Endothelial cell of umbilical vein (primary cell): ENCODE data around the gene MRPL33. TPM values are rescaled to one million over a fixed set of nuclear protein-coding genes. Genes with fewer than 3 reads are reported as not detected.

Experiments
- BruUV-seq: library from RNA; stranded (reverse); fragments of 400-500 nt; replicated peaks from 2 replicates; lab custom pipeline; 2021; lab: Mats Ljungman, UMichigan
- CTCF ChIA-PET: fragments of 300-600, 350-600 bp; sonication (Branson Sonifier 250); formaldehyde crosslinking; loops from one replicate; lab custom pipeline; 2021; ENCODE audit warnings: antibody characterized with exemption, inconsistent platforms; lab: Charles Lee
- POLR2A ChIA-PET: fragments of 300-600, 350-600 bp; sonication (Branson Sonifier 250); formaldehyde crosslinking; loops from one replicate; lab custom pipeline; 2021; ENCODE audit warnings: antibody characterized with exemption, inconsistent platforms; lab: Charles Lee
- DNase-seq: peaks from one replicate; pipeline ENCODE4 v3.0.0-alpha.2; 2011; ENCODE audit warnings: low read depth, low spot score
- FAIRE-seq: peaks from 2 replicates; lab custom pipeline; 2011; peaks lifted over from hg19 to GRCh38; lab: Jason Lieb, UNC
- H2AFZ ChIP-seq: 2 replicates; pipeline ENCODE4 v1.6.0; 2012; ENCODE audit warnings: low read depth, low read length, control low read depth, inconsistent platforms
- H3K27ac ChIP-seq: 2 replicates; pipeline ENCODE4 v1.5.1; 2011; ENCODE audit warnings: low read depth, mild to moderate bottlenecking, control low read depth, low read length, moderate library complexity; ENCODE audit not compliant: insufficient read depth
- H3K27me3 ChIP-seq, 2 experiments: 2 replicates each; pipeline versions ENCODE4 v1.6.0 to v1.6.1; 2011; ENCODE audit warnings: low read length in 2 of 2, mixed read lengths in 1 of 2; ENCODE audit not compliant: control insufficient read depth in 2 of 2, insufficient read depth in 2 of 2
- H3K36me3 ChIP-seq, 2 experiments: 2 replicates in 1 of 2; 3 replicates in 1 of 2; pipeline ENCODE4 v1.5.1; 2011; ENCODE audit warnings: low read length in 2 of 2, mild to moderate bottlenecking in 1 of 2, moderate library complexity in 1 of 2; ENCODE audit not compliant: control insufficient read depth in 2 of 2, insufficient read depth in 2 of 2; ENCODE audit errors: extremely low read depth in 1 of 2
- H3K4me1 ChIP-seq: 3 replicates; pipeline ENCODE4 v1.5.1; 2011; ENCODE audit warnings: mild to moderate bottlenecking, low read length; ENCODE audit not compliant: control insufficient read depth, insufficient read depth; ENCODE audit errors: extremely low read depth
- H3K4me2 ChIP-seq: 2 replicates; pipeline ENCODE4 v1.6.1; 2011; ENCODE audit warnings: low read length, control low read depth, mixed read lengths; ENCODE audit not compliant: insufficient read depth
- H3K4me3 ChIP-seq, 3 experiments: fragments of 200-600 bp in 1 of 3; sonication (generic), shearing (Covaris generic) in 1 of 3; replicated peaks in 1 of 3; 2 replicates each; pipeline ENCODE4 v1.5.1; 2011 to 2016; ENCODE audit warnings: control low read depth in 3 of 3, low read length in 3 of 3, mild to moderate bottlenecking in 2 of 3, inconsistent platforms in 1 of 3, low read depth in 1 of 3, moderate library complexity in 1 of 3; ENCODE audit not compliant: insufficient read depth in 1 of 3
- H3K79me2 ChIP-seq: 2 replicates; pipeline ENCODE4 v1.6.0; 2012; ENCODE audit warnings: low read length, inconsistent platforms; ENCODE audit not compliant: control insufficient read depth, insufficient read depth
- H3K9ac ChIP-seq: replicated peaks from 2 replicates; pipeline ENCODE3; 2011; ENCODE audit warnings: low read length, control low read depth; ENCODE audit not compliant: insufficient read depth; ENCODE audit errors: extremely low read depth
- H3K9me1 ChIP-seq: replicated peaks from 3 replicates; pipeline ENCODE4 v1.6.0; 2011; ENCODE audit warnings: mild to moderate bottlenecking, low read length; ENCODE audit not compliant: control insufficient read depth, insufficient read depth; ENCODE audit errors: extremely low read depth
- H3K9me3 ChIP-seq: replicated peaks from 2 replicates; pipeline ENCODE4 v1.5.1; 2012; ENCODE audit warnings: low read length, inconsistent platforms; ENCODE audit not compliant: control insufficient read depth, insufficient read depth
- H4K20me1 ChIP-seq: replicated peaks from 2 replicates; pipeline ENCODE3; 2011; ENCODE audit warnings: mild to moderate bottlenecking, low read length; ENCODE audit not compliant: control insufficient read depth, insufficient read depth; ENCODE audit errors: extremely low read depth
- EZH2 ChIP-seq: IDR thresholded peaks from 2 replicates; pipeline ENCODE4 v1.6.1; 2012; ENCODE audit warnings: borderline replicate concordance, low read depth, mild to moderate bottlenecking, moderate library complexity, low read length, inconsistent platforms; ENCODE audit not compliant: severe bottlenecking
- FOS ChIP-seq: IDR thresholded peaks from 2 replicates; pipeline ENCODE4 v1.6.1; 2011; ENCODE audit warnings: mild to moderate bottlenecking, low read length, moderate library complexity, borderline replicate concordance; ENCODE audit not compliant: insufficient read depth
- GATA2 ChIP-seq: IDR thresholded peaks from 2 replicates; pipeline ENCODE4 v1.7.0; 2011; ENCODE audit warnings: low read depth, mild to moderate bottlenecking, moderate library complexity, mixed read lengths, low read length; ENCODE audit not compliant: insufficient read length, insufficient read depth
- JUN ChIP-seq: IDR thresholded peaks from 2 replicates; pipeline ENCODE4 v1.6.1; 2011; ENCODE audit warnings: borderline replicate concordance, low read depth; ENCODE audit not compliant: insufficient read length, insufficient read depth
- MYC ChIP-seq: IDR thresholded peaks from one replicate; pipeline ENCODE4 v1.6.1; 2011; ENCODE audit warnings: mild to moderate bottlenecking, low read depth, low read length
- POLR2A ChIP-seq: IDR thresholded peaks from 2 replicates; pipeline ENCODE4 v1.6.1; 2012; ENCODE audit warnings: low read depth, mild to moderate bottlenecking, control low read depth, low read length
- POLR2AphosphoS5 ChIP-seq: IDR thresholded peaks from 2 replicates; pipeline ENCODE4 v1.6.1; 2012; ENCODE audit warnings: low read depth, mild to moderate bottlenecking, control low read depth, low read length, moderate library complexity; ENCODE audit not compliant: insufficient read depth
- dilution Hi-C: fragments of 300-500 bp; cut with MboI; formaldehyde crosslinking; loops from one replicate; pipeline ENCODE4 v1.15.0; 2019; ENCODE audit warnings: low sequenced_read_pairs; ENCODE audit not compliant: extremely low pct_ligation_motif_present
- intact Hi-C: fragments of 100-400 bp; cut with micrococcal nuclease; formaldehyde crosslinking; loops from one replicate; pipeline ENCODE4 v1.10.0; 2022
- polyA plus RNA-seq, 4 experiments: library from polyadenylated mRNA; depleted of rRNA in 3 of 4; stranded (reverse) in 3 of 4; unstranded in 1 of 4; fragments of >200 nt; gene quantifications; 2 replicates each; pipeline versions ENCODE4 v1.2.1 to v1.2.3, GENCODE V29; 2011 to 2012; ENCODE audit warnings: missing spikeins in 1 of 4
- total RNA-seq: library from RNA; stranded (reverse); gene quantifications from 2 replicates; pipeline ENCODE4 v1.2.3, GENCODE V29; 2021
- TF ChIP-seq, protein P1 (sequence below), 2 donors: IDR thresholded peaks; 1 replicate in 1 of 2; 2 replicates in 1 of 2; pipeline ENCODE4 v1.5.1; 2011; ENCODE audit warnings: low read length in 2 of 2, mild to moderate bottlenecking in 2 of 2, moderate library complexity in 2 of 2, control low read depth in 1 of 2, inconsistent platforms in 1 of 2, low read depth in 1 of 2; ENCODE audit not compliant: insufficient read depth in 1 of 2; ENCODE audit errors: extremely low read depth in 1 of 2
- TF ChIP-seq, protein P2 (sequence below): IDR thresholded peaks from 2 replicates; pipeline ENCODE4 v1.6.1; 2011; ENCODE audit not compliant: insufficient read depth, insufficient read length

The MRPL33 gene
- total and polyA plus RNA-seq, 2 donors (not counting 3 experiments of a cell fraction or from before 2014, with no cell fraction given): 36.1 to 97.4 TPM

DNA sequence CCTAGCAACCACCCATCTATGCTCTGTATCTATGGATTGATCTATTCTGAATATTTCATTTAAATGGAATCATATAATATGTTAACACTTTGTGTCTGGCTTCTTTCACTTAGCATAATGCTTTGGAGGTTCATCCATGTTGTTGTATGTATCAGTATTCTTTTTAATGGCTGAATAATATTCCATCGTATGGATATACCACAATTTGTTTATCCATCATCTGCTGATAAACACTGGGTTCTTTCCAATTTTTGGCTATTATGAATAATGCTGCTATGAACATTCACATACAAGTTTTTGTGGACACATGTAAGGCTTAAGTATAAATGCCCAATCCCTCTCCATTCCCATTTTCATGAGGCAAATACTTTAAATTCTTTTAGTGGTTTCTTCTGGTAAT is 52.9 kb downstream of the MRPL33 start:
- intact Hi-C loops (no loop called here), dilution Hi-C loops (no loop called here)
- H3K27me3 ChIP-seq: no peaks in the 10 kb centered on the region
- H3K27ac ChIP-seq: no peak overlapping the region
- CTCF ChIA-PET: no interaction called here
- no peak overlapping the region for H3K4me2 ChIP-seq
- no peak overlapping the region for H2AFZ ChIP-seq
- DNase-seq (no peak), FAIRE-seq (no peak)
- no peaks in the 10 kb centered on the region for H3K79me2 ChIP-seq
- no peak overlapping the region for H3K9ac ChIP-seq
- H4K20me1 ChIP-seq: no peaks in the 10 kb centered on the region
- H3K9me3 ChIP-seq: no peaks in the 10 kb centered on the region
- no TSS peak for BruUV-seq
- POLR2A ChIA-PET: no interaction called here
- H3K36me3 ChIP-seq: no peaks in the 10 kb centered on the region
- TF ChIP-seq FOS (no peak), GATA2 (no peak), POLR2A (no peak), MYC (no peak), EZH2 (no peak), JUN (no peak), POLR2AphosphoS5 (no peak)
- TF ChIP-seq, protein P1, sequence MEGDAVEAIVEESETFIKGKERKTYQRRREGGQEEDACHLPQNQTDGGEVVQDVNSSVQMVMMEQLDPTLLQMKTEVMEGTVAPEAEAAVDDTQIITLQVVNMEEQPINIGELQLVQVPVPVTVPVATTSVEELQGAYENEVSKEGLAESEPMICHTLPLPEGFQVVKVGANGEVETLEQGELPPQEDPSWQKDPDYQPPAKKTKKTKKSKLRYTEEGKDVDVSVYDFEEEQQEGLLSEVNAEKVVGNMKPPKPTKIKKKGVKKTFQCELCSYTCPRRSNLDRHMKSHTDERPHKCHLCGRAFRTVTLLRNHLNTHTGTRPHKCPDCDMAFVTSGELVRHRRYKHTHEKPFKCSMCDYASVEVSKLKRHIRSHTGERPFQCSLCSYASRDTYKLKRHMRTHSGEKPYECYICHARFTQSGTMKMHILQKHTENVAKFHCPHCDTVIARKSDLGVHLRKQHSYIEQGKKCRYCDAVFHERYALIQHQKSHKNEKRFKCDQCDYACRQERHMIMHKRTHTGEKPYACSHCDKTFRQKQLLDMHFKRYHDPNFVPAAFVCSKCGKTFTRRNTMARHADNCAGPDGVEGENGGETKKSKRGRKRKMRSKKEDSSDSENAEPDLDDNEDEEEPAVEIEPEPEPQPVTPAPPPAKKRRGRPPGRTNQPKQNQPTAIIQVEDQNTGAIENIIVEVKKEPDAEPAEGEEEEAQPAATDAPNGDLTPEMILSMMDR (IDR thresholded peaks at IDR 0.05; ENCODE audit: extremely low read depth in 1 of 2, insufficient read depth in 1 of 2, low read depth in 1 of 2, low read length in 2 of 2): no peak
- TF ChIP-seq, protein P2, sequence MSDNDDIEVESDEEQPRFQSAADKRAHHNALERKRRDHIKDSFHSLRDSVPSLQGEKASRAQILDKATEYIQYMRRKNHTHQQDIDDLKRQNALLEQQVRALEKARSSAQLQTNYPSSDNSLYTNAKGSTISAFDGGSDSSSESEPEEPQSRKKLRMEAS: no peak
- no peak overlapping the region for H3K4me3 ChIP-seq
- H3K4me1 ChIP-seq: no peaks in the 10 kb centered on the region
- no peaks in the 10 kb centered on the region for H3K9me1 ChIP-seq
